Measurements from ENCODE around the gene RBP2.

Gene RBP2

DNA sequence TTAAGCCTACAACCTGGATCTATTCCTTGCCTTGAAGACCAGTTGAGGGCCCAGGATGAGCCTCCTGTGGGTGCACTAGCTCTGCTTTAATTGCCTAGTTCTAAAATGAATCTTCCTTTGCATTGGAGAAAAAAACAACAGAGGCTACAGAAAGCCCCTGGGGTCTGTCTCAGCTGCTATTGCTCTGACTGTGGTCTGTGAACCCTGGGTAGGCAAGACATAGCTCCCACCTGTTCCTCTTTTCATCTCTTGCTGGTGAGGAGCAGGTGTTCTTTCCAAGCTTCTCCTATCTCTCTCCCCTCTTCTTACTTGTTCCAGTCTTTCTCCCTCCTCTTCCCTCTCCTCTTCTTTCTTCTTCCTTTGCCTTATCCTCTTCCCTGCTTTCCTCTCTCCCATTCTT is 28.8 kb downstream of the RBP2 start:
- TF ChIP-seq YY1 (IDR thresholded peaks at IDR 0.05; ENCODE audit: low read depth) (no peak), EGR1 (IDR thresholded peaks at IDR 0.05) (no peak), TEAD4 (IDR thresholded peaks at IDR 0.05) (no peak)
- TF ChIP-seq, protein P1, sequence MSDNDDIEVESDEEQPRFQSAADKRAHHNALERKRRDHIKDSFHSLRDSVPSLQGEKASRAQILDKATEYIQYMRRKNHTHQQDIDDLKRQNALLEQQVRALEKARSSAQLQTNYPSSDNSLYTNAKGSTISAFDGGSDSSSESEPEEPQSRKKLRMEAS (IDR thresholded peaks at IDR 0.05) = no peak
- TF ChIP-seq, protein P2, sequence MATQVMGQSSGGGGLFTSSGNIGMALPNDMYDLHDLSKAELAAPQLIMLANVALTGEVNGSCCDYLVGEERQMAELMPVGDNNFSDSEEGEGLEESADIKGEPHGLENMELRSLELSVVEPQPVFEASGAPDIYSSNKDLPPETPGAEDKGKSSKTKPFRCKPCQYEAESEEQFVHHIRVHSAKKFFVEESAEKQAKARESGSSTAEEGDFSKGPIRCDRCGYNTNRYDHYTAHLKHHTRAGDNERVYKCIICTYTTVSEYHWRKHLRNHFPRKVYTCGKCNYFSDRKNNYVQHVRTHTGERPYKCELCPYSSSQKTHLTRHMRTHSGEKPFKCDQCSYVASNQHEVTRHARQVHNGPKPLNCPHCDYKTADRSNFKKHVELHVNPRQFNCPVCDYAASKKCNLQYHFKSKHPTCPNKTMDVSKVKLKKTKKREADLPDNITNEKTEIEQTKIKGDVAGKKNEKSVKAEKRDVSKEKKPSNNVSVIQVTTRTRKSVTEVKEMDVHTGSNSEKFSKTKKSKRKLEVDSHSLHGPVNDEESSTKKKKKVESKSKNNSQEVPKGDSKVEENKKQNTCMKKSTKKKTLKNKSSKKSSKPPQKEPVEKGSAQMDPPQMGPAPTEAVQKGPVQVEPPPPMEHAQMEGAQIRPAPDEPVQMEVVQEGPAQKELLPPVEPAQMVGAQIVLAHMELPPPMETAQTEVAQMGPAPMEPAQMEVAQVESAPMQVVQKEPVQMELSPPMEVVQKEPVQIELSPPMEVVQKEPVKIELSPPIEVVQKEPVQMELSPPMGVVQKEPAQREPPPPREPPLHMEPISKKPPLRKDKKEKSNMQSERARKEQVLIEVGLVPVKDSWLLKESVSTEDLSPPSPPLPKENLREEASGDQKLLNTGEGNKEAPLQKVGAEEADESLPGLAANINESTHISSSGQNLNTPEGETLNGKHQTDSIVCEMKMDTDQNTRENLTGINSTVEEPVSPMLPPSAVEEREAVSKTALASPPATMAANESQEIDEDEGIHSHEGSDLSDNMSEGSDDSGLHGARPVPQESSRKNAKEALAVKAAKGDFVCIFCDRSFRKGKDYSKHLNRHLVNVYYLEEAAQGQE (IDR thresholded peaks at IDR 0.05; ENCODE audit: low read depth) = no peak

DNA sequence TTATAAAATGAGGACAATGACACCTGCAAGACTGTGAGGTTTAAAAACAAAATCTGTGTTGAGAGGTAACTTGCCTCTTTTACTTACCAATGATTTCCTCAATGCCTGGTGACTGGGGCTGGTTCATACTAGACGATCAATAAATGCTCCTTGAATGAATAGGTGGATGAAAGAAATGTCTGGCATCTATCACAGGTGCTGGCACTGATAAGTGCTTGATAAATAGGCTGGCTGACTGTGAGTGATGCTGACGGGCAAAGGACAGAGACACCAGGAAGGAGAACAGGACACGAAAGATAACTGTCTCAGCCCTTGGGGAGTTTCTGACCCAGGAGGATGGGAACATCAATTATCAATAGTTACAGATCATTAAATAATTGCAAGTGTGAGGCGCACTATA is 31.9 kb downstream of the RBP2 start:
- TF ChIP-seq EGR1 (IDR thresholded peaks at IDR 0.05) (no peak), NFIC (IDR thresholded peaks at IDR 0.05) (no peak)

DNA sequence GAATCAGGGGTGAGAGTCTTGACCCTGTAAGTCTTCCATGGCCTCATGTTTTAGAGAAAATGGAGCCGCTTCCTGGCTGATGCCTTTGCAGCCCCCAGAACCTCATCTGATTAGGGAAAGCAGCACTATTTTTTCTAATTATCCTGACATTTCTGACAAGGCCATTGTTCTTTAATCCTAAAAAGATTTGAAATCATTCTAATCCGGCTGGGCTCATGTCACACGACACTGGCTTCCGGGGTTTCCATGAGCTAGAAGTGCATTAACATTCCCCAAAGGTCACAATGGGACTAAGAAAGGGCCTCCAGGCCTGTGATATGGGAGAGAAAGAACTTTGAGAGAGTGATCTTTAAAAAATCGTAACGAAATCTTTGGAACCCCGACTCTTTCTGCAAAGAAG is 33.1 kb downstream of the RBP2 start:
- TF ChIP-seq, protein P1 (IDR thresholded peaks at IDR 0.05) = no peak
- TF ChIP-seq TCF12 (IDR thresholded peaks at IDR 0.05; ENCODE audit: low read depth) (no peak), CREB1 (IDR thresholded peaks at IDR 0.05; ENCODE audit: low read depth) (no peak), YY1 (IDR thresholded peaks at IDR 0.05; ENCODE audit: low read depth) (no peak), EGR1 (IDR thresholded peaks at IDR 0.05) (no peak)
- TF ChIP-seq, protein P2 (IDR thresholded peaks at IDR 0.05; ENCODE audit: low read depth) = no peak

DNA sequence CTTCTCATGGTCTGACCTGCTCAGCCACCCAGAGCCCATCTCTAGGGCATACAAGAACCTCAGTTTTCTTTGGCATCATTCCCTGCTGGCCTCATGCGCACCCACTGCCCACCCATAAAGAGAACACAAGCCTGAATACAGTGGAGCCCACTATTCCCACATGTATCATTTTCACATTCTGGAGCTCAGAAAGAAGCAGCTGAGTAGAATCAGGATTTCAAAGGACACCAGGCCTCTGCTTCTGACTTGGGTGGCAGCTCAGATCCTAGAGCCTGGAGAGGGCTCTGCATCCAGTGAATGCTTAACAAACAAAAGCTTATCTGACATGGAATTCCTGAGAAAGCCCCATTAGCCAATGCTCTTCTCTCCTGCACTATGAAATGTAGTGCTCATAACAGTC is 34.7 kb downstream of the RBP2 start:
- TF ChIP-seq CREB1 (IDR thresholded peaks at IDR 0.05; ENCODE audit: low read depth) (no peak), NFIC (IDR thresholded peaks at IDR 0.05) (no peak), RAD21 (IDR thresholded peaks at IDR 0.05; ENCODE audit: low read depth) (no peak), EP300 (IDR thresholded peaks at IDR 0.05; ENCODE audit: borderline replicate concordance) (no peak)
- TF ChIP-seq, protein P1 (IDR thresholded peaks at IDR 0.05) = no peak

DNA sequence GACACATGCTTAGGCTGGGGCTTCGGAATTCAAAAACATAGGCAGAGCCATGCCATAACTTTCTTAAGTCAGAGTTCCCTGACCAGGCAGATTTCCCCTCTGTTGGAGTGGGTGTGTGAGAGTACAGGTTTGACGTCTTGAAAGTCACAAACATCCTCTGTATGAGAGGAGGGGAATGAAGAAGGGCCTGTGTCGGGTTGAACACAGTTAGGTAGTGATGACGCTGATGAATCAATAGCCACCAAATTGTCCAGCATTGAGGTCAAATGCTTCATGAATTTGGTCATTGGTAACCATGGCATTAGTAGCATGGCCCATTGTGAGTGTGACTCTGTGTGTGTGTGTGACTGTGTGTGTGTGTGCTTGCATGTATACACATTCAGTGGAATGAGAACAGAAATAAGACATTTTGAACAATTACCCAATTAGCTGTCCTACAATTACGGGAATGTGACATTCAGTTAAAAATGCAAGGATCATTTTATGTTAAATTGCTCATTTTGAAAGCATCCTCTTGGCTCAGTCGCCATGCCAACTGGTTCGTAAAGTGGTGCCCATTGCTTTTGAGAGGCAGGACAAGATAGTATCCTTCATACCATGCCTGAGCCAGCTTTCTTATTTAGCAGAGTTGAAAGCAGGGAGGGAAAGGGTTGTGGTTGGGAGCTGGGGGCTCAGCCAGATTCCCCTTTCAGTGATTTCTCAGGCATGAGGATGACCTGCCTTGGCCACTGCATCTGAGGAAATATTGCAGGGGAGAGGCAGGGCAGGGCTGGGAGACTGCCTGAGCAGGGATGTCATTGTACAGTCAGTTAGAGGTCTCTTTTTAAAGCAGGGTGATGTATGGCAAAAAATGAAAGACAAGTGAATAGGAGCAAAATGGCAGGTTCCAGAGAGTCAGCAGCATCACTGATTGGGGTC is 35.4 kb downstream of the RBP2 start:
- no peak for TF ChIP-seq TCF12 (IDR thresholded peaks at IDR 0.05; ENCODE audit: low read depth)
- no peak for TF ChIP-seq CEBPB (IDR thresholded peaks at IDR 0.05)
- no peak for TF ChIP-seq TAF1 (IDR thresholded peaks at IDR 0.05; ENCODE audit: low read depth)
- TF ChIP-seq, protein P2 (IDR thresholded peaks at IDR 0.05; ENCODE audit: low read depth) = no peak
- TF ChIP-seq FOXM1 (IDR thresholded peaks at IDR 0.05; ENCODE audit: borderline replicate concordance, low read depth) = no peak
- no peak for TF ChIP-seq EP300 (IDR thresholded peaks at IDR 0.05; ENCODE audit: borderline replicate concordance)
- TF ChIP-seq EGR1 (IDR thresholded peaks at IDR 0.05) = no peak
- no peak for TF ChIP-seq YY1 (IDR thresholded peaks at IDR 0.05; ENCODE audit: low read depth)
- no peak for TF ChIP-seq ZBTB7A (IDR thresholded peaks at IDR 0.05; ENCODE audit: low read depth)
- TF ChIP-seq, protein P3, sequence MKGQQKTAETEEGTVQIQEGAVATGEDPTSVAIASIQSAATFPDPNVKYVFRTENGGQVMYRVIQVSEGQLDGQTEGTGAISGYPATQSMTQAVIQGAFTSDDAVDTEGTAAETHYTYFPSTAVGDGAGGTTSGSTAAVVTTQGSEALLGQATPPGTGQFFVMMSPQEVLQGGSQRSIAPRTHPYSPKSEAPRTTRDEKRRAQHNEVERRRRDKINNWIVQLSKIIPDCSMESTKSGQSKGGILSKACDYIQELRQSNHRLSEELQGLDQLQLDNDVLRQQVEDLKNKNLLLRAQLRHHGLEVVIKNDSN (IDR thresholded peaks at IDR 0.05) = no peak
- no peak for TF ChIP-seq CREB1 (IDR thresholded peaks at IDR 0.05; ENCODE audit: low read depth)
- TF ChIP-seq, protein P1 (IDR thresholded peaks at IDR 0.05) = no peak
- no peak for TF ChIP-seq TEAD4 (IDR thresholded peaks at IDR 0.05)
- no peak for TF ChIP-seq NFIC (IDR thresholded peaks at IDR 0.05)
- no peak for TF ChIP-seq RAD21 (IDR thresholded peaks at IDR 0.05; ENCODE audit: low read depth)

Measured in Ishikawa (cell line).